ENCODE data around the gene TXNDC2.
A peak's percentile ranks its signal among the peaks of the same experiment; 100 is the strongest.
"Not testable (repeated sequence)": the region's sequence is repeated elsewhere in the genome, so short reads cannot be mapped to it uniquely, and the experiment has no call there.

Gene TXNDC2

DNA sequence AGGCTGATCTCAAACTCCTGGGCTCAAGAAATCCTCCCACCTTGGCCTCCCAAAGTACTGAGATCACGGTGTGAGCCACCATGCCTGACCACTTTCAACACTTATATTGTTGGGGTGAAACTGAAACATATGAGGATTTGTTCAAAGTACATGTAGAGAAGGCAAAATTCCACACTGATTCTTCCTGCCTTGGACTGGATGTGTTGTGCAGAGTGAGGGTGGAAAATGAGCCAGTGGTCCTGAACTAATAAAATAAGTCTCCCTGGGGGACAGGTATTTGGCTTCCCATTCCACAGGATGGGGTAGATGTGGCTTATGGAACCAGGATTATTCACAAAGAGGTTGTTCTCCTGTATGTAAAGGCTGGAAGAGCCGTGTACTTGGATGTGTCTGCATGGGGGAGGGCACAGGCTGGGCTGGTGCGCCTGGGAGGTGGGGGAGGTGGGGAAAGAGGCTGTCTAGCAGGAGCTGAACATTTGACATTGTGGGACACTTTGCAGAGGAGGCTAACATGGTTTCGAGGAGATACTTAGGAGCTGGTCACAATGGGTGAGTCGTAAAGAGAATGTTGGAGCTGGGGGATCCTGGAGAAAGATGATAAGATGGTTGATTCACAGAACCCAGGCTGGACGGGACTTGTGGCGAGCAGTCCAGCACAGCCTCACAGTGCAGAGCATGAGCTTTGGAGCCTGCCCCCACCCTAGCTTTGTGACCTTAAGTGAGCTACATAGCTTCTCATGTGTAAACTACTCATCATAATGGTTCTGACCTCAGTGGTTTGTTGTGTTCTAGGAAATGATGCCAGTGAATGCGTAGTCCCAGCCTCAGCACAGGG, at the start of gene TXNDC2:
TXNDC2 (plus strand) TSS at position 804 of the 835 bp plus-strand sequence. CDS start 708 bp downstream, outside the sequence.
- DNase-seq, result no peak

- peak; percentile 65 for DNase-seq
Observed at GRCh38 chr18:9838144-9838877, 47.5 kb upstream of the TXNDC2 start.

GRCh38 chr18:9839211-9839610, 46.6 kb upstream of the TXNDC2 start:
- no peak for DNase-seq

DNA sequence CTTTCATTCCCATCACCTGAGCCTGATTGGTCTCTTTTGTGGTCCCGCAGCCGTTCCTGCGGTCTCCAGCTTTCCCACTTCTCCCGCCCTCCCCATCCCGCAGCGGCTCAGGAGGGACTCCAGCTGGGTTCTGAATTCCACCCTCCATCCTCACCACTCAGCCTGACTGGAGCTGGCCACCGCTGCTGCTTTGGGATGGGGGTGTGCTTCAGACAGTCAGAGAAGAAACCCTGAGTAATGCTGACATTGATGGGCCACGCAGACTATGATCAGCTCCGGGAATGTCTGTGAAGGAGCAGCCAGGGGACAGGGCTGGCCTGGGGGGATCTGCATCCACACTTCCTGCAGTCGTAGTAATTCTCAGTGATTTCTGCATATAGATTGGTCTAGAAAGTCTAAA, 45.9 kb upstream of the TXNDC2 start:
- peak; percentile 61 for DNase-seq

- no peak for DNase-seq
Observed at GRCh38 chr18:9841752-9842151, 44.0 kb upstream of the TXNDC2 start.

DNA sequence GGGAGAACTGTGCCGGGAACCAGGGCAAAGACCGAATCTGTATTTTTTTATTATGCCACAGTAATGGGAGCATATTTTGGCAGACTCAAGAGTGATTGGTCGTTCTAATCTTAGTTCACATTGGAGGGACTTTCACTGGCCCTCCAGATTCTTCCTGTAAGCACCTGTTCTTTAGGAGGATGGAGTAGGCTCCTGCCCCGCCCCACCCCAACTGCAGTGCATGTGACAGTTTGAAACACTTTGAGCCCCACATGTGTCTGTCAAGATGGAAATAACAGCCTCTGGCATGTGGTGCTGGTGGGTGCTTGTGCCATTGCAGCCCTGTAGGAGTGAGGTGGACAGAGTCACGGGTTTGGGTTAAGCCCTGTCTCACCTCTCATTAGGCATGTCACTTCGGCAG, 43.3 kb upstream of the TXNDC2 start:
- no peak for DNase-seq

GRCh38 chr18:9845256-9845655, 40.5 kb upstream of the TXNDC2 start:
- DNase-seq, result no peak

GRCh38 chr18:9846162-9846925, 39.4 kb upstream of the TXNDC2 start:
- DNase-seq, result peak; percentile 50

- DNase-seq, result no peak
Observed at GRCh38 chr18:9848170-9848879, 37.4 kb upstream of the TXNDC2 start.

DNA sequence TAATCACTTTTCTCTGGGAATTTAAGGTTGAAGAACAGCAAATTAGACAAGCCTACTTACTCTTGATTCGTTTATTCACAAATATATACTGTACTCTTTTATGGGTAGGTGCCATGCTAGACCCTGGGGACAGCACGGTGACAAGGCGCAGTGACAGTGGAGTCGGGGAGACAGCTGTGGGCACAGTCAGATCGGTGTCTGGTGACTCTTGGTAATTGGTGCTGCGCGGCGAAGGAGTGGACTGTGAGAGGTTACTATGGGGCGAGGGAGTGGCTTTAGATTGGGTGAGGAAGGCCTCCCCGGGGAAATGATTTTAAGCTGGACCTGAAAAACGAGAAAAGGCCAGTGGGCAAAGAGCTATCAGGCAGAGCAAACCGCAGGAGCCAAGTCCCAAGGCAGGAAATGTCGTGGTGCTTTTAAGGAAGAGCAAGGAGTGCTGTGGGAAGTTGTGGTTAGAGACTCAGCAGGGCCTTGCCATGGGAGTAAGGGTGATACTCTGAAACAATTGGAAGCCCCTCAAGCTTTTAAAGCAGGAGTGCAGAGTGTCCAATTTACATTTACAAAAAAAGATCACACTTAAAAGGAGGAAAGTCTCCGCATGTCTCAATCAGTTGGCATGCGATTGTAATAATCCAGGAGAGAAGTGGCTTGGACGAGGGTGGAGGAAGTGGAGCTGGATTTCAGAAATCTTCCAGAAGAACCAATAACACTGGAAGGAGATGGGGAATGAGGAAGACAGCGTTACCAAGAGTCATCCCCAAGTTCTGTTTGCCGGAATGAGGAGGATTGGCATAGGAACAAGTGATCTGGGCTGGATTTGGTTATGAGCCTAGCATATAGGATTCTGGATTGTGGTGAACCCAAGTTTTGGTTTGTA, 36.1 kb upstream of the TXNDC2 start:
- no peak for DNase-seq

GRCh38 chr18:9850309-9850708, 35.5 kb upstream of the TXNDC2 start:
- no peak for DNase-seq

DNA sequence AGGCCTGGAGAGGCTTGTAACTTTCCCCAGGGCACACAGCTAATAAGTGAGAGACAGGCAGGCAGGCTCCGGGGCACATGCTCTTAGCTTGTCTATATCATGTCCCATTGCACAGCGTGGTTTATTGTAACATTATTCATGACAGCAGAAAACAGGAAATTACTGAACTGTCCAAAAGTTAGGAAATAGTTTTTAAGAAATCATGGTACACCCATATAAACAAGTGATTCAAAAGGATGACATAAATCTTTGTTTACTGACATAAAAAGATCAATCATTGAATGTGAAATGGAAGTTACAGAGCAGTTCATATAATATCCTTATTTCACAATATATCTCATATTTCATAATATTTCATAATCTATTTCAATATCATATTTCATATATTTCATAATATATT, 34.3 kb upstream of the TXNDC2 start:
- no peak for DNase-seq

GRCh38 chr18:9852266-9853081, 33.3 kb upstream of the TXNDC2 start:
- no peak for DNase-seq

- no peak for DNase-seq
Observed at GRCh38 chr18:9854801-9855676, 30.7 kb upstream of the TXNDC2 start.

GRCh38 chr18:9855681-9856080, 30.1 kb upstream of the TXNDC2 start:
- DNase-seq, result no peak

DNA sequence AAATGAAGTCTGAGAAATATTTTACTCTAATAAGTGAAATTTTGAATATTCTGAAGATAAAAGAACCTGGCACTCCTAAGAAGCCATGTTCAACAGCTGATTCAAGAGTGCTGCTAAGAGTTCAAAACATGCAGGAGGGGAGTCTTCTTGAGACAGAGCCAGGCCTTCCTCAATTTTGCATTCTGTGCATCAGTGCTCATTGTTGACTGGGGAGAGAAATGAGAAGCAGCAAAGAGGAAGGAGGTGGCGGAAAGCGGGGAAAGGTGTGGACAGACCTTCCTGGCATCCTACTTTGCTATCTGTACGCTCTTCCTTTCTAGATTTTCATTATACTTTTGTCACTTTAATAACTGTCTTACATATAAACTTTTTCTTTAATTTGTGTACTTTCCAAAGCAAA, 29.7 kb upstream of the TXNDC2 start:
- DNase-seq, result no peak

- DNase-seq, result not testable (repeated sequence)
Observed at GRCh38 chr18:9857479-9857998, 28.2 kb upstream of the TXNDC2 start.

DNA sequence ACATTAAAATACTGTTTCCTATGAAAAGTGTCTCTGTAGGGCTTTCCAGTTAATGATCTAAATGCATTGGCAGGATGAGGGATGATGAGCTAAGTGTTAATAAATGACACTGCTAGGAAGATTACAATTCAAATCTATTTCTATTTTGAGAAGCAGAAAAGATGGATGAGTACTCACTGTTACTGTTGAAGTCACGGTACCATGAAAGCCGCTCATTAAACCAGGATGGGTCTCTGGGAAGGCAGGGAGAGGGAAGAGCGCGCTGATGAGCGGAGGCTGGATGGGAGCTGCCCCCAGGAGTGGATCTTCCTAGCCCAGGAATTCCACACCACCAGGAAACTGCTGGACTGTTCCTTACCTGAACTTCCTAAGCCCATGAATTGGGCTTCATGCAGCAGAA, 27.1 kb upstream of the TXNDC2 start:
- DNase-seq, result no peak

GRCh38 chr18:9859232-9859631, 26.5 kb upstream of the TXNDC2 start:
- no peak for DNase-seq

GRCh38 chr18:9860682-9861081, 25.1 kb upstream of the TXNDC2 start:
- no peak for DNase-seq

All from fibroblast of upper back skin (primary cell).